Measurements from ENCODE around the gene QSOX2.

DNA sequence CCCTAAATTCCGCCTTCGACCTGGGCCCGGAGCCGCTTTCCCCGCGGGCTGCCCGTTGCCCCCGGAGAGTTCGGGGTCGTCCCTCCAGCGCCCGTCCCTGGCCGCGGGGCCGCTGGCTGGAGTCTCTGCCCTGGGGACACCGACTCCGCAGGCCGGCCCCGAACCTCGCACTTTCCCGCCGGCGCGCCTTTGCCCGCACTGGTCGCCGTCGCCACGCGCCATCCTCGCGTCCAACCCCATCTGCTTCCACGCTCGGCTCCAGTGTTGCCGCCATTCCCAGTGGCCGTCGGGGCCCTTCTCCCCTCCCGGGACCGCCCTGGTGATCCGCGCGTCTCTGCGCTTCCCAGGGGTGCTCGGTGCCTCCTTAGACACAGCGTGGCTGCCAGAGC, 51.7 kb downstream of the QSOX2 start:
- TF ChIP-seq POLR2AphosphoS5 (IDR thresholded peaks at IDR 0.05; ENCODE audit: low read depth, low read length) = no peak
- no peak for TF ChIP-seq POLR2A (IDR thresholded peaks at IDR 0.05; ENCODE audit: low read depth, low read length)
- no peak for TF ChIP-seq TAF1 (IDR thresholded peaks at IDR 0.05; ENCODE audit: borderline replicate concordance, low read depth, low read length)
